GM19193 (cell line): ENCODE data around the gene LRRC74A.

Source experiments
- POLR2A ChIP-seq: IDR thresholded peaks from 4 replicates; pipeline ENCODE4 v1.6.1; 2011; ENCODE audit not compliant: insufficient read depth, insufficient read length; ENCODE audit errors: extremely low read depth

LRRC74A gene

GRCh38 chr14:76786601-76787000 lies 39.6 kb upstream of the LRRC74A start:
- no peak for TF ChIP-seq POLR2A

- no peak for TF ChIP-seq POLR2A
Observed at GRCh38 chr14:76792422-76792821, 33.8 kb upstream of the LRRC74A start.

GRCh38 chr14:76793324-76793723 lies 32.9 kb upstream of the LRRC74A start:
- TF ChIP-seq POLR2A, result no peak

- TF ChIP-seq POLR2A, result no peak
Observed at GRCh38 chr14:76793956-76794355, 32.3 kb upstream of the LRRC74A start.

GRCh38 chr14:76806446-76806845 lies 19.8 kb upstream of the LRRC74A start:
- no peak for TF ChIP-seq POLR2A

- TF ChIP-seq POLR2A, result no peak
Observed at GRCh38 chr14:76808011-76808410, 18.2 kb upstream of the LRRC74A start.

GRCh38 chr14:76808990-76809389 lies 17.2 kb upstream of the LRRC74A start:
- TF ChIP-seq POLR2A, result no peak

- no peak for TF ChIP-seq POLR2A
Observed at GRCh38 chr14:76810525-76810924, 15.7 kb upstream of the LRRC74A start.

GRCh38 chr14:76810953-76811400 lies 15.2 kb upstream of the LRRC74A start:
- no peak for TF ChIP-seq POLR2A

- no peak for TF ChIP-seq POLR2A
Observed at GRCh38 chr14:76811561-76811960, 14.6 kb upstream of the LRRC74A start.

GRCh38 chr14:76812093-76812421 lies 14.2 kb upstream of the LRRC74A start:
- no peak for TF ChIP-seq POLR2A

GRCh38 chr14:76812422-76813383 lies 13.5 kb upstream of the LRRC74A start, which contains the start of gene ANGEL1:
ANGEL1 (minus strand) TSS chr14:76812882; CDS start chr14:76812827, 55 bp downstream.
- TF ChIP-seq POLR2A, result peak; percentile 84

- no peak for TF ChIP-seq POLR2A
Observed at GRCh38 chr14:76814726-76815645, 11.2 kb upstream of the LRRC74A start.

GRCh38 chr14:76820700-76821099 lies 5.5 kb upstream of the LRRC74A start:
- TF ChIP-seq POLR2A, result no peak

GRCh38 chr14:76827696-76828296 lies 1.6 kb downstream of the LRRC74A start:
- no peak for TF ChIP-seq POLR2A
